ENCODE results near the gene KMT2B. TPM values are rescaled to one million over a fixed set of nuclear protein-coding genes. Genes with fewer than 3 reads are reported as not detected.

The KMT2B gene
- total RNA-seq, 4 donors from 2014 or later: 5.0 to 60.8 (median 16.8) TPM

- DNase-seq: peak; percentile 90 to 97
- peak overlapping the region; percentile 94 to 96 for H3K4me3 ChIP-seq
- H3K36me3 ChIP-seq: no peaks in the 10 kb centered on the region
- TF ChIP-seq POLR2A (IDR thresholded peaks at IDR 0.05): peak in 1 of 2 donors; percentile 66
- TF ChIP-seq, protein P1, sequence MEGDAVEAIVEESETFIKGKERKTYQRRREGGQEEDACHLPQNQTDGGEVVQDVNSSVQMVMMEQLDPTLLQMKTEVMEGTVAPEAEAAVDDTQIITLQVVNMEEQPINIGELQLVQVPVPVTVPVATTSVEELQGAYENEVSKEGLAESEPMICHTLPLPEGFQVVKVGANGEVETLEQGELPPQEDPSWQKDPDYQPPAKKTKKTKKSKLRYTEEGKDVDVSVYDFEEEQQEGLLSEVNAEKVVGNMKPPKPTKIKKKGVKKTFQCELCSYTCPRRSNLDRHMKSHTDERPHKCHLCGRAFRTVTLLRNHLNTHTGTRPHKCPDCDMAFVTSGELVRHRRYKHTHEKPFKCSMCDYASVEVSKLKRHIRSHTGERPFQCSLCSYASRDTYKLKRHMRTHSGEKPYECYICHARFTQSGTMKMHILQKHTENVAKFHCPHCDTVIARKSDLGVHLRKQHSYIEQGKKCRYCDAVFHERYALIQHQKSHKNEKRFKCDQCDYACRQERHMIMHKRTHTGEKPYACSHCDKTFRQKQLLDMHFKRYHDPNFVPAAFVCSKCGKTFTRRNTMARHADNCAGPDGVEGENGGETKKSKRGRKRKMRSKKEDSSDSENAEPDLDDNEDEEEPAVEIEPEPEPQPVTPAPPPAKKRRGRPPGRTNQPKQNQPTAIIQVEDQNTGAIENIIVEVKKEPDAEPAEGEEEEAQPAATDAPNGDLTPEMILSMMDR (IDR thresholded peaks at IDR 0.05): peak in 1 of 4 experiments; percentile 5
- H3K27ac ChIP-seq: peak overlapping the region; percentile 98 to 99
- H3K27me3 ChIP-seq: no peaks in the 10 kb centered on the region
- no peaks in the 10 kb centered on the region for H3K9me3 ChIP-seq
- peaks cover 0 to 17% of the 10 kb centered on the region in 2 donors for H3K4me1 ChIP-seq
- intact Hi-C loops (cut with DNase I; ENCODE audit: low total_unique reads): no loop called here
Observed at GRCh38 chr19:35755550-35756376, 38.0 kb downstream of the KMT2B start.

DNA sequence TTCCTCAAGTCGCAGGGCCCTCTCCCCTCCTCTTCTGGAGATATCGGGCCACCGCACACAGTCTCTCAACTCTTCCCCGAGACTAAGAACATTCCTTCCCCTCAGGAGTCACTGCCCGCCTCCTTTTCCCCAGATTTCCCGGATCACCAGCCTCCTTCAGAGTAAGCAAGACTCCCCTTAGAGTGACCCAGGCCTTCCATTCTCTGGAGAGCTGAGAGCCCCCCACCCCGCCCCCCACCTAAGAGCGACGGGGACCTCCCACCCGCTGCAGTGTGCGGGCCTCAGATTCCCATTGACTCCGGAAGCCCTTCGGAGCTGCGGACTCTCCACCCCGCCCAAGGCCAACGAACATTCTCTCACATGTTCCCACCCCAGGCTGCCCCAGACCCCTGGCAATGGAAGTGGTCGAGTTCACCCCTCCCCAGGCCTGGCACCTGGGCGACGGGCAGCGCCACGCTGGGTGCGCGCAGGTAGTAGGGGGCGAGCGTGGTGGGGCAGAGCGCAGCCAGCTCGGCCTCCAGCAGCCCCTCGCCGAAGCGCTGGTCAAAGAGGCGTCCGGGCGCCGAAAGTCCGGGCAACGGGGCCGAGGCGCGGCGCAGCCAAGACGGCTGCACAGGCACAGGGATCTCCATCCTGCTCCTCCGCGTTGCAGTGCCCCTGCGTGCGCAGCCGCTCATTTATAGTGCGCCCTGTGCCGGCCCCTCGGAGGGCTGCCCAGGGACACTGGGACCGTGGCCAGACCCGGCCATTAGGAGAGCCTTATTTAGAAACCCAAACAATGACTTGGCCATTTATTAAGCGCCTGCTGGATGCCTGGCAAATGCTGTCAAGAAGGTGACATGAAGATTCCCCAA, 38.8 kb downstream of the KMT2B start, which contains the start of gene HSPB6:
TSS of gene HSPB6 (minus strand) at position 653 of the 854 bp plus-strand sequence. CDS start at position 632, 21 bp downstream.
- Histone ChIP-seq H3K9me3 (no peaks in the 10 kb centered on the region), H3K4me3 (peak within 1 kb of the TSS; percentile 94 to 96), H3K27me3 (no peaks in the 10 kb centered on the region), H3K27ac (peak within 1 kb of the TSS; percentile 98 to 99), H3K4me1 (peaks cover 0 to 17% of the 10 kb centered on the region in 2 donors), H3K36me3 (no peaks in the 10 kb centered on the region)
- intact Hi-C loops (cut with DNase I; ENCODE audit: low total_unique reads): no loop called here
- peak; percentile 82 to 91 for DNase-seq
- TF ChIP-seq, protein P1 (IDR thresholded peaks at IDR 0.05): no peak
- peak; percentile 22 to 79 for TF ChIP-seq POLR2A (IDR thresholded peaks at IDR 0.05)

DNA sequence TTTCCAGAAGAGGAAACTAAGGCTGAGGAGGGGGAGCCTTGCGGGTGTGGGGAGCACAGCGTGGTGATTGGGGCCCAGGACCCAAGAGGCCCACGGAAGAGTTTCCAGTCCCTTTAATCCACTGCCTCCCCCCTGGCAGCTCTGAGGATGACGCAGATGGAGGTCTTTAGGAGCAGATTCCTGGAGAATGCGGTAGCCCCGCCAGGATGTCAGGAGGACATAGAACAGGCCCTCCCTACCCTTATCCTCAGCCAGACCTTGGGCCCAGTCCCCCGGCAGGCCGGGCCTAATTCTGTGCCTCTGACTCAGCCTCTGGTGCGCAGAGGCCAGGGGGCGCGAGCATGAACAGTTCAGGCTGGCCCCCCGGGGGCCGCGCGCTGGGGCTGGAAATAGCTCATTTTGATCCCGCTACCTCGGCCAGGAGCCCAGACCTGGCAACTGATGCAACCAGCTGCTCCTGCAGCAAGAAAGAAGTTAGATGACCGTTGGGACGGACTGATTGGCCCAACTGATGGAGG, 39.5 kb downstream of the KMT2B start:
- no peaks in the 10 kb centered on the region for H3K36me3 ChIP-seq
- H3K4me1 ChIP-seq: peaks cover 0 to 17% of the 10 kb centered on the region in 2 donors
- intact Hi-C loops (cut with DNase I; ENCODE audit: low total_unique reads): no loop called here
- peak overlapping the region; percentile 98 to 99 for H3K27ac ChIP-seq
- no peaks in the 10 kb centered on the region for H3K27me3 ChIP-seq
- peak; percentile 15 to 72 for TF ChIP-seq POLR2A (IDR thresholded peaks at IDR 0.05)
- TF ChIP-seq, protein P1 (IDR thresholded peaks at IDR 0.05): peak in 2 of 4 experiments; percentile 8 to 16
- H3K4me3 ChIP-seq: peak overlapping the region; percentile 94 to 96
- DNase-seq: peak; percentile 97 to 98
- H3K9me3 ChIP-seq: no peaks in the 10 kb centered on the region

GRCh38 chr19:35757749-35758608, 40.2 kb downstream of the KMT2B start, which contains the start of gene PROSER3:
Gene PROSER3, plus strand, starts transcription at chr19:35758176. Its CDS starts 40 bp downstream, at chr19:35758216.
- intact Hi-C loops (cut with DNase I; ENCODE audit: low total_unique reads): no loop called here
- peak; percentile 99 for DNase-seq
- Histone ChIP-seq H3K27ac (peak within 1 kb of the TSS; percentile 98 to 99), H3K27me3 (no peaks in the 10 kb centered on the region), H3K4me1 (peaks cover 0 to 17% of the 10 kb centered on the region in 2 donors), H3K36me3 (no peaks in the 10 kb centered on the region), H3K9me3 (no peaks in the 10 kb centered on the region), H3K4me3 (peak within 1 kb of the TSS; percentile 94 to 96)
- TF ChIP-seq, protein P1 (IDR thresholded peaks at IDR 0.05): no peak
- peak; percentile 26 to 89 for TF ChIP-seq POLR2A (IDR thresholded peaks at IDR 0.05)

All from uterus (tissue), 4 donors.